ENCODE results near the gene PTPRF.

PTPRF gene

DNA sequence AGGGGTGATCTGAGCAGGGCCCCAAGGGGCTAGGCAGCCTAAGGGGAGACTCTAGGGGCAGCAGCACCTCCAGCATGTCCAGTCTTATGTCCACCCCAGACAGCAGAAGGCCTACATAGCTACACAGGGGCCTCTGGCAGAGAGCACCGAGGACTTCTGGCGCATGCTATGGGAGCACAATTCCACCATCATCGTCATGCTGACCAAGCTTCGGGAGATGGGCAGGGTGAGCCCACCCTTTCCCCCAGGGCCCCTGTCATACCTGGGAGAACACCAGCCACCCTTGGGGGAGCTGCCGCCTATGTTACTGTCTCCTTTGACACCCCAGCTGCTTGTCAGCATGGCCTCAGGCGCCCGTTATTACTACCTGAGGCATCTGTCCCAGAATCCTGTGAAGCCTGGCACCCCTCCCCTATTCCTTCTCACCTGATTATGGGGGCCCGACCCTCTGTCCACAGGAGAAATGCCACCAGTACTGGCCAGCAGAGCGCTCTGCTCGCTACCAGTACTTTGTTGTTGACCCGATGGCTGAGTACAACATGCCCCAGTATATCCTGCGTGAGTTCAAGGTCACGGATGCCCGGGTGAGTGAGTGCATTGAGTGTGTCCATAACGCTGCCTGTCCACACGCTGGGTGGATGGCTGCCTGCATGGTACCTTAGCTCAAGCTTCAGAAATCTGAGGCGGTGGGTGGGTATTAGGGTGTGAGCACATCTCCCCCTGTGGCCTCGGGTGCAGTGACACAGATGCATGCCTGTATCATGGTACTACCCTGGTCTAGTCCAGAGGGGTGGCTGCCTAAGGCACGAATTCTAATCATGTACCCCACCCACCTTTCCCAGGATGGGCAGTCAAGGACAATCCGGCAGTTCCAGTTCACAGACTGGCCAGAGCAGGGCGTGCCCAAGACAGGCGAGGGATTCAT lies 89.6 kb downstream of the PTPRF start:
- Histone ChIP-seq H3K9ac (ENCODE audit: low read depth, low read length) (no peak overlapping the region), H3K4me3 (ENCODE audit: low read depth in 1 of 2, low read length in 2 of 2) (no peak overlapping the region), H3K4me1 (ENCODE audit: insufficient read depth, low read length) (no peaks in the 10 kb centered on the region), H3K27me3 (ENCODE audit: insufficient read depth, low read length, poor library complexity) (no peaks in the 10 kb centered on the region), H4K20me1 (ENCODE audit: insufficient read depth, low read length) (no peaks in the 10 kb centered on the region), H3K79me2 (ENCODE audit: insufficient read depth, low read length) (no peaks in the 10 kb centered on the region), H3K4me2 (ENCODE audit: insufficient read depth, low read length) (no peak overlapping the region), H2AFZ (ENCODE audit: low read depth, low read length) (no peak overlapping the region), H3K9me3 (ENCODE audit: insufficient read depth, low read length, severe bottlenecking) (no peaks in the 10 kb centered on the region), H3K36me3 (ENCODE audit: insufficient read depth, low read length) (no peaks in the 10 kb centered on the region), H3K27ac (ENCODE audit: low read length) (no peak overlapping the region)
- DNase-seq, result no peak
- ATAC-seq (ENCODE audit: insufficient read depth, low read depth), result no peak
- no peak for TF ChIP-seq EZH2 (IDR thresholded peaks at IDR 0.05; ENCODE audit: borderline replicate concordance, low read depth, low read length, severe bottlenecking)
- TF ChIP-seq, protein P1, sequence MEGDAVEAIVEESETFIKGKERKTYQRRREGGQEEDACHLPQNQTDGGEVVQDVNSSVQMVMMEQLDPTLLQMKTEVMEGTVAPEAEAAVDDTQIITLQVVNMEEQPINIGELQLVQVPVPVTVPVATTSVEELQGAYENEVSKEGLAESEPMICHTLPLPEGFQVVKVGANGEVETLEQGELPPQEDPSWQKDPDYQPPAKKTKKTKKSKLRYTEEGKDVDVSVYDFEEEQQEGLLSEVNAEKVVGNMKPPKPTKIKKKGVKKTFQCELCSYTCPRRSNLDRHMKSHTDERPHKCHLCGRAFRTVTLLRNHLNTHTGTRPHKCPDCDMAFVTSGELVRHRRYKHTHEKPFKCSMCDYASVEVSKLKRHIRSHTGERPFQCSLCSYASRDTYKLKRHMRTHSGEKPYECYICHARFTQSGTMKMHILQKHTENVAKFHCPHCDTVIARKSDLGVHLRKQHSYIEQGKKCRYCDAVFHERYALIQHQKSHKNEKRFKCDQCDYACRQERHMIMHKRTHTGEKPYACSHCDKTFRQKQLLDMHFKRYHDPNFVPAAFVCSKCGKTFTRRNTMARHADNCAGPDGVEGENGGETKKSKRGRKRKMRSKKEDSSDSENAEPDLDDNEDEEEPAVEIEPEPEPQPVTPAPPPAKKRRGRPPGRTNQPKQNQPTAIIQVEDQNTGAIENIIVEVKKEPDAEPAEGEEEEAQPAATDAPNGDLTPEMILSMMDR (IDR thresholded peaks at IDR 0.05; ENCODE audit: borderline replicate concordance, extremely low read depth, low read length, poor library complexity, severe bottlenecking), result no peak

DNA sequence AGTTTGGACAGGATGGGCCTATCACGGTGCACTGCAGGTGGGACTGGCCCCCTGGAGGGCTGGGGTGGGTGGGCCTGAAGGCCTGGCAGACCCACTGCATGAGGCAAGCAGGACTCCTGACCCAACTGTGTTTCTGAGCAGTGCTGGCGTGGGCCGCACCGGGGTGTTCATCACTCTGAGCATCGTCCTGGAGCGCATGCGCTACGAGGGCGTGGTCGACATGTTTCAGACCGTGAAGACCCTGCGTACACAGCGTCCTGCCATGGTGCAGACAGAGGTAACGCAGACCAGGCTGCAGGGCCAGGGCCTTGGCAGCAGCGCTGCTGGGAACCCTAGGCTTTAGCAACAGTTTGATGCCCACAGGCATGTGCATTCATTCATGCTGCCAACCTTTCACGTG lies 90.3 kb downstream of the PTPRF start:
- H3K9ac ChIP-seq (ENCODE audit: low read depth, low read length), result no peak overlapping the region
- H3K9me3 ChIP-seq (ENCODE audit: insufficient read depth, low read length, severe bottlenecking), result no peaks in the 10 kb centered on the region
- H3K4me1 ChIP-seq (ENCODE audit: insufficient read depth, low read length), result no peaks in the 10 kb centered on the region
- ATAC-seq (ENCODE audit: insufficient read depth, low read depth) (no peak), DNase-seq (no peak)
- no peak overlapping the region for H2AFZ ChIP-seq (ENCODE audit: low read depth, low read length)
- no peak overlapping the region for H3K27ac ChIP-seq (ENCODE audit: low read length)
- no peaks in the 10 kb centered on the region for H3K79me2 ChIP-seq (ENCODE audit: insufficient read depth, low read length)
- no peaks in the 10 kb centered on the region for H3K27me3 ChIP-seq (ENCODE audit: insufficient read depth, low read length, poor library complexity)
- H3K4me3 ChIP-seq (ENCODE audit: low read depth in 1 of 2, low read length in 2 of 2), result no peak overlapping the region
- TF ChIP-seq, protein P1 (IDR thresholded peaks at IDR 0.05; ENCODE audit: borderline replicate concordance, extremely low read depth, low read length, poor library complexity, severe bottlenecking), result no peak
- no peak for TF ChIP-seq EZH2 (IDR thresholded peaks at IDR 0.05; ENCODE audit: borderline replicate concordance, low read depth, low read length, severe bottlenecking)
- H3K4me2 ChIP-seq (ENCODE audit: insufficient read depth, low read length), result no peak overlapping the region
- H3K36me3 ChIP-seq (ENCODE audit: insufficient read depth, low read length), result no peaks in the 10 kb centered on the region
- H4K20me1 ChIP-seq (ENCODE audit: insufficient read depth, low read length), result no peaks in the 10 kb centered on the region

DNA sequence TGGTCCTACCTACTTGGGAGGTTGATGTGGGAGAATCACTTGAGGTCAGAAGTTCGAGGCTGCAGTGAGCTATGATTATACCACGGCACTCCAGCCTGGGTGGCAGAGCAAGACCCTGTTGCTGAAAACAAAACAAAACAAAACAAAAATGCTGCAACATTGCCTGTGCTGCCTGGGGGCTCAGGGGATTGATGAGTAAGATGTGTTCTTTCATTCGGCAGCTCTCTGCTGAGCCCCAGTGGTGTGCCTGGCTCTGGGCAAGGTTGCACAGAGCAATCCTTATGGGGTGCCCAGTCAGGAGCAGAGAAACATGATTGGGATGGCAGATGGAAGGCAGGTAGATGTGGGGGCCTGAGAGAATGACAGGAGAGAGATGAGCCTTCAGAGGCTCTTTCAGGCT lies 90.7 kb downstream of the PTPRF start:
- H4K20me1 ChIP-seq (ENCODE audit: insufficient read depth, low read length), result no peaks in the 10 kb centered on the region
- H3K4me2 ChIP-seq (ENCODE audit: insufficient read depth, low read length), result no peak overlapping the region
- no peak overlapping the region for H3K27ac ChIP-seq (ENCODE audit: low read length)
- TF ChIP-seq, protein P1 (IDR thresholded peaks at IDR 0.05; ENCODE audit: borderline replicate concordance, extremely low read depth, low read length, poor library complexity, severe bottlenecking), result no peak
- TF ChIP-seq EZH2 (IDR thresholded peaks at IDR 0.05; ENCODE audit: borderline replicate concordance, low read depth, low read length, severe bottlenecking), result no peak
- H3K4me3 ChIP-seq (ENCODE audit: low read depth in 1 of 2, low read length in 2 of 2), result no peak overlapping the region
- no peaks in the 10 kb centered on the region for H3K9me3 ChIP-seq (ENCODE audit: insufficient read depth, low read length, severe bottlenecking)
- H3K9ac ChIP-seq (ENCODE audit: low read depth, low read length), result no peak overlapping the region
- no peaks in the 10 kb centered on the region for H3K27me3 ChIP-seq (ENCODE audit: insufficient read depth, low read length, poor library complexity)
- no peak for DNase-seq
- no peaks in the 10 kb centered on the region for H3K36me3 ChIP-seq (ENCODE audit: insufficient read depth, low read length)
- H3K4me1 ChIP-seq (ENCODE audit: insufficient read depth, low read length), result no peaks in the 10 kb centered on the region
- no peaks in the 10 kb centered on the region for H3K79me2 ChIP-seq (ENCODE audit: insufficient read depth, low read length)
- no peak overlapping the region for H2AFZ ChIP-seq (ENCODE audit: low read depth, low read length)
- ATAC-seq (ENCODE audit: insufficient read depth, low read depth), result no peak
